Keratinocyte (primary cell): Measurements from ENCODE around the gene DUSP8.

Source experiments
- CTCF ChIP-seq, 3 experiments: IDR thresholded peaks in 1 of 3; conservative IDR thresholded peaks in 1 of 3; optimal IDR thresholded peaks in 1 of 3; 2 replicates in 2 of 3; 3 replicates in 1 of 3; pipeline versions ENCODE3 to v1.5.1; 2011; ENCODE audit warnings: low read length in 3 of 3, mild to moderate bottlenecking in 3 of 3, moderate library complexity in 2 of 3, control low read depth in 1 of 3, inconsistent platforms in 1 of 3; ENCODE audit not compliant: insufficient read depth in 2 of 3; ENCODE audit errors: extremely low read depth in 1 of 3
- EZH2 ChIP-seq: IDR thresholded peaks from one replicate; pipeline ENCODE4 v1.6.1; 2012; ENCODE audit warnings: inconsistent platforms, mild to moderate bottlenecking, low read length, moderate library complexity

GRCh38 chr11:1513326-1514296 is 58.5 kb downstream of the DUSP8 start:
- TF ChIP-seq CTCF (optimal IDR thresholded peaks at IDR 0.05 in 1 of 3, IDR thresholded peaks at IDR 0.05 in 1 of 3, conservative IDR thresholded peaks at IDR 0.05 in 1 of 3; ENCODE audit: extremely low read depth in 1 of 3, insufficient read depth in 2 of 3, low read length in 3 of 3), result no peak
- TF ChIP-seq EZH2, result no peak
